Stimulated activated CD4-positive, alpha-beta T cell treated with anti-CD3 and anti-CD28 coated beads, Interleukin-4, amount 100 ng/mL, for 1 hour (primary cell): ENCODE measurements around the gene M1AP.
"Not testable (repeated sequence)": the region's sequence is repeated elsewhere in the genome, so short reads cannot be mapped to it uniquely, and the experiment has no call there.

ENCODE experiments used
- DNase-seq: peaks from one replicate; pipeline ENCODE4 v3.0.0-alpha.2; 2020

The M1AP gene

DNA sequence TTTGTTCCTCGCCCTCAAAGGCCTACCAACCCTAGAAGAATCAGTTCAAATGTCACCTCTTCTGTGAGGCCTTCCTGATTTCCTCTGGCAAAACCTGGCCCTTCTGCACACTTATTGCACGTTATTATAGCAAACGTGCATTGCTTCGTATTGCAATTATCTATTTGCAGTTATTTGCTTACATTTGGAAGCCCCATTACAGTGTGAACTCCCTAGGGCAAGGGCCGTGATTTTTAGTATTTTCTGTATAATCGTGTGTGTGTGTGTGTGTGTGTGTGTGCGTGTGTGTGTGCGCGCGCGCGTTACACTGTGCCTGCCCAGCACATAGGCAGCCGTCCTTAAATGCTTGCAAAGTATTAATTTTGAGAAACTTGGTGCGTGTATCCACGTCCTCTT is 5.5 kb upstream of the M1AP start:
- DNase-seq, result no peak

DNA sequence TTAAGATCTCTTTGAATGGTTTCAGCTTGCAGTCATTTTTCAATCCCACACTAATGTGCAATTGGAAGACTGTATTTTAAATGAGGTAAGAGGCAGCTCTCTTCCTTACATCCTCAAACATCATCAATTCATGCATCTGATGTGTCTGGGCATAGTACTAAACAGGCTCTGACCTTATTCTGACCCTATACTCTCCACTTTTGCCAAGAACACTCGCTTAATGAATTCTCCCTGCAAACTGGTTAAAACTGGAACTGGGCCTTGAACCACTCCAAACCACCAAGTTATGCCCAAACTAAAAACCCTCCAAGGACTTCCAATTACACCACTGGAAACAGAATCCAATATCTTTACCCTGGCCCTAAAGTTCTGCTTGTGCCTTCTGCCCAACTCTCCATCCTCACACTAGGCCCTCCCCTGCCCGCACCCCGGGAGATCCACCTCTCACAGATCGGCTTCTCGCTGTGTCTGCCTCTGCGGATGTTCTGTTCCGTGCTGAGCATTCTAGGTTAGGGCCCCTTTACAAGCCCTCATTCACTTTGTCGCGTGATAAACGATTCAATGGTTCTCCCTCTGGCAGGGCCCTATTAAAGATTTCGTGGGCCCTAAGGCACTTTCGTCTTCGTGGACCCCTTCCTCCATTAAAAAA is 1.2 kb downstream of the M1AP start:
- no peak for DNase-seq

DNA sequence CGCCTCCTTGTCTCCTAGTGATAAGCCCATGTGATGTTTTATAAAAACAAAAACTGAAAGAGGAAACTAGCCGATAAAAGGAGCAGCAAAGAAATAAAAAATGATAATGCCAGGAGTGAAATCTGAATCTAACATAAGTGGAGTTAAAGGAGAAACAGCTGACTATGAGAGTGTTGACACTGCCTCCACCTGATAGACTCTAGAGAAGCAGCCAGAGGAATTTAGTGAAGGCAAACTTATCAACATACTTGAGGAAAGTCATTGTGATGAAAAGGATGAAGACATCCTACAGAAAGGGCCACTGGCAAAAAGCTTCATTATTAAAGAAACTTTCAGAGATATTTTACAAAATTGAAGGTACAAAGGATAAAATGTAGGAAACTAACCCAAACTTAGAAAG is 1.9 kb downstream of the M1AP start:
- no peak for DNase-seq

DNA sequence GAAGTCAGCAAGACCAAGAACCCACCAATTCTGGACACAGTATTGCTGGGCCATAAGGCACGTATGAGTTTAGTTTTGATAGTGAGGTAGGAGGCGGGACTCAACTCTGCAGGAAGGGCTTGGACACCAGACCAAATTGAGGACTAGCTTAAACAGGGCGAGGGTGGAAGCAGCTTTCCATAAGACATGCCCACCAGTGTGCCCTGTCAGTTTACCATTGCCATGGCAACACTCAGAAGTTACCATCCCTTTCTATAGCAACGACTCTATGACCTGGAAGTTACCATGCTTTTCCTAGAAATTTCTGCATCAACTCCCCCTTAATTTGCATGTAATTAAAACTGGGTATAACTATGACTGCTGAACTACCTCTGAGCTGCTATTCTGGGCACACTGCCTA is 2.8 kb downstream of the M1AP start:
- no peak for DNase-seq

DNA sequence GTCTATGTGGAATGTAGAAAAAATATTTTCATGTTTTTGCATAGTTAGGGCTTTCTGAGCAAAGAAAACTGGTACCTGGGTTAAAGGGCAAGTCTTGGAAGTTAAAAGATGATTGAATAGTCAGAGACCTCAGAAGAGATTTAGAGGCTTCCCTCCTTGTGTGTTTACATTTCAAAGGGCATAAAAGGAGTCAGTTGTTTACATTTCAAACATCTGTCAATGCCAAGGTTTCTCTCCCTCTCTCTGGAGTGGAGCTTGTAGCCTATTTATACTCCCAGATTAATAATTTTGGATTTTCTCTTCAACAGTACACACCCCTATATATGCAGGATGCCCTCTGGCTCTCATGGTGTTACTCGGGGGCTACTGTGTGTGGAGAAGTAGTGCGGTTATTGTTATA is 8.6 kb downstream of the M1AP start:
- DNase-seq, result no peak

DNA sequence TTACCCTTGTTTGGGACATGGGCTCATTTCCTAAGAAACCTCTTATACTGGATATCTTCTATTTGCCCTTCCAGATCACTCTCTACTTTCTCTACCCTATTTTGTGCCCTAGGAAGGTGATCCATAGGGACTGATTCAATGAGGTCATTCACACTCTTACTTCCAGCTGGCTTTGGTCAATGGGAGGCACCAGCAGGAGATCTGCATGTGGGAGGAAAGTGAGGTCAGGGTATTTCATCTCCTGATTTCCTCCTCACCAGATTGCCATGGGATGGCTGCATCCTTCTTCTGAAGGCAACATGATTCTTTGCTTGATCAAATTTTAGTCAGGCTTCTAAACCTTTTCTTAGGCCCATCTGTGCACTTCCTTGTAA is 15.2 kb downstream of the M1AP start:
- no peak for DNase-seq

DNA sequence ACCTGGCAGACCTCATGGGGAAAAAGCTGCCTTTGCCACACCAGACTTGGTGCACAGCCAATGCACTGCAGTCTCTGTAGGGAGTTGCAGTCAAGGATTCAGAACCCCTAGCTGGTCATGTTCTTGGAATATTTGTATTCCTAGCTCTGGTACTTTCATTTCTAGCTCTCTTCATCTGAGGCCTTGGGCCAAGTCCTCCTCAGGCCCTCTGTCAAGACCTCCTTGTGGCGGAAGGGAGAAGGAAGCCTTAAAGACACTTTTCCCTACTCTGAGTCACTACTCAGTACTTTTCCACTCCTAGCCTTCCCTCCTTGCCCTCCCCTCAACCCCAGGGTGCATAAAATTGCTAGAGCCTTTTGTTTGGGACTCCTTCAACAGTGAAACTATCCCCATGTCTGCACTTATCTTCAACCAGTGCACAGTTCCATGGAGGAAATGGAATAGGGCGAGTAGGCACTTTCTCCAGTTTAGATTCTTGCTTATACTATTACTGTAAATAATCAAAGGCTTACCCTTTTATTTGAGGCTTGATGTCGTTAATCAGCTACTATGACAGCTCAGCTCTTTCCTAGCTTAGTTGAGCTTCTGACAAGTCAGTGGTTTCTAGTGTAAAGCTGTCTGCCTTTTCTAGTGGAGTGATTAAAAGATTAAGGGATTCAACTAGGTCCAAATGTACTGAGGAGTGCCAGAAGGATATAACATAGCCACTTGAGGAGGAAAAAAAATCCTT is 15.8 kb downstream of the M1AP start:
- no peak for DNase-seq

DNA sequence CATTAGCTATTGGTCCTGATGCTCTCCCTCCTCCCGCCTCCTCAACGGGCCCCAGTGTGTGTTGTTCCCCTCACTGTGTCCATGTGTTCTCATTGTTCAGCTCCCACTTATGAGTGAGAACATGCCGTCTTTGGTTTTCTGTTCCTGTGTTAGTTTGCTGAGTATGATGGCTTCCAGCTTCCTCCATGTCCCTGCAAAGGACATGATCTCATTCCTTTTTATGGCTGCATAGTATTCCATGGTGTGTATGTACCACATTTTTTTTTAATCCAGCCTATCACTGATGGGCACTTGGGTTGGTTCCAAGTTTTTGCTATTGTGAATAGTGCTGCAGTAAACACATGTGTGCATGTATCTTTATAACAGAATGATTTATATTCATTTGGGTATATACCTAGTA is 17.7 kb downstream of the M1AP start:
- DNase-seq, result not testable (repeated sequence)

DNA sequence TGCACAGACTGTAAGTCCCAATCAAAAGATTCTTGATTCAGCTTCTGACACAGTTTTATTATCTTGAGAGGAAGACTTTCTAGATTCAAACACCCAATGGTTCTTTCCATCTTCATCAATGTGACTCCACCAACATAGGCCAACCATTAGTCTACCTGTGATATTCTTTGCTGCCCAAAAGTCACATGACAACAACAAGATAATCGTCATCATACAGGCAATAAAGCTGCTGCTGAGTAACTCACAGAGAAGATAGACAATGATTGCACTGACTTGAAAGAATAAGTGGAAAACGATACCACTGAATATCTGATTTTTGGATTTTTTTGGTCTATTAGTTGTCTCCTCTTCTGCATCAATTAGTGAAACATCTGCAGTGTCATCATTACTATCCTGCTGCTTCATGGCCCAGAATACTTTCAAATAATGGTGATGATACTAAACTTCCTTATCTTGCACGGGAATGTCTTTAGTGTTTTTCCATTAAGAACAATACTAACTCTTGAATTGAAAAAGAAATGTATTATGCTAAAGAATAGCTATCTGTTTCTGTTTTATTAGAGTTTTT is 19.5 kb downstream of the M1AP start:
- no peak for DNase-seq

DNA sequence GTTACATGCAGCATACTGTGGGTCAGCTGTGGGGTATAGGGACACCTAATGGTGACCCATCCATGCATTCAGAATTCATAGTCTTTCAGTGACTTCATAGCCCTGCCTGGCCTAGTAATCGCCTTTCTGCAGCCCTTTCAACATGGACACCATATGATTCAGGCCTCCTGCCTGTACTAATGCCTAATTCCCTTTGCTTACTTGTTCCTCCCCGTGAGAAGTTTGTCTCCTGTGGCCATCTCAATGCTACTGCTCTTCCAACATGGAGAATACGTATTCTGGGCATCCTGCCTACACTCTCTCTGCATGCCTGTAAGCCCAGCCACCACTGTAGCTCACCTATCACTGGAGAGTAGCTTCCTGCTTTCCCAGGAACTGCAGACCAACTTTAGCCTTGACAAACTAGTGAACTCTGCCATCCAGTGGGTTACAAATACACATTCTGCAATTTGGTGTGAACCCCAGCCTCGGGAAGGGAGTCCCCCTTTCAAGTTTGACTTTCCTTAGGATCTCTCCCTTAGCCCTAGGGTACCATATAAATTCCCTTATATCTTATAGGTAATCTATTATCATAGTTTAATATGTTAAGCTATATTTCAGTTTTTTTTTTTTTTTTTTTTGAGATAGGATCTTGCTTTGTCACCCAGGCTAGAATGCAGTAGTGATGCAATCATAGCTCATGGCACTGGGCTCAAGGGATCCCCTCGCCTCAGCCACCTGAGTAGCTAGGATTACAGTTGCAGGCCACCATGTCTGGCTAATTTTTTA is 22.3 kb downstream of the M1AP start:
- no peak for DNase-seq

DNA sequence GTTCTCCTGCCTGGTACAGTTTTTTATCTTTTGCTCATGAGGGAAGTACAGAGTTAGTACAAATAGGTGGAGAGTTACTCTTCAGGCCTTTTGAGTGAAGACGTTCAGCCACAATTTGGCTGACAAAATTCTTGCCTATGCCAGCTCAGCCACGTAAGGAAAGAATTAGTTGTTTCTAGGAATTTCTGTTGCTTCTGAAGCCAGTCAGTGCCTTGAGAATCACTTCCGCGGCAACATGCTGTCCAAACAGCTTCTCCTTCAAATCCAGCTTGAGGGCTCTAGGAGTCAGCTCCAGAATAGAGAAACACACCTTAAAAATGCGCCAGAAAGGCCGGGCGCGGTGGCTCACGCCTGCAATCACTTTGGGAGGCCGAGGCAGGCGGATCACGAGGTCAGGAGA is 27.5 kb downstream of the M1AP start:
- DNase-seq, result no peak

DNA sequence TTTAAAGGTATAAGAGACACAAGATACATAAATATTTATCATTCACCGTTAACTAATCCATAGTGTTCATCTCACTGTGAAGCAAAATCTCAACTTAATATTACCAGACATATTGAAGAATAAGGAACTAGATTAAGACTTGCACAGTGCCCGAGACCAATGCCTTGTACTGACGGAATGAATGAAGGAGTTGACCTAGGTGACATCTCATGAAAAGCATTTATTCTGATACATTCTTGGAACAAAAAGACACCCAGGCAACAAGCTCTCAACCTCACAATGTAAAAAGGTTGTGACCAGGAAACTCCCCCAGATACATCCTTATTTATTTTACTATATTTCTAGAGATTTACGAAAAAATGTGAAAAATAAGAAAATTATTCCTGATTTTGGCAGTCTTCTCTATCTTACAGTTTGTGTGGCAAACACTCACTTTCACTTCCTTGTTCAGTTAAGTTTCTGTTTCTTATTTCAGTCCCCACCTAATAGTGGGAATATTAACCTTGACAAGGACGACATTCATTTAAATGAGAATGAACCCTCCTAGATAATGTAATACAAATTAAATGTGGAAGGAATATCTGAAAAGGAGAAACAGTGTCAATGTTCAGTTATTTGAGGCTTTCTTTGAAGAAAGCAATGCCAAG is 28.4 kb downstream of the M1AP start:
- DNase-seq, result no peak

DNA sequence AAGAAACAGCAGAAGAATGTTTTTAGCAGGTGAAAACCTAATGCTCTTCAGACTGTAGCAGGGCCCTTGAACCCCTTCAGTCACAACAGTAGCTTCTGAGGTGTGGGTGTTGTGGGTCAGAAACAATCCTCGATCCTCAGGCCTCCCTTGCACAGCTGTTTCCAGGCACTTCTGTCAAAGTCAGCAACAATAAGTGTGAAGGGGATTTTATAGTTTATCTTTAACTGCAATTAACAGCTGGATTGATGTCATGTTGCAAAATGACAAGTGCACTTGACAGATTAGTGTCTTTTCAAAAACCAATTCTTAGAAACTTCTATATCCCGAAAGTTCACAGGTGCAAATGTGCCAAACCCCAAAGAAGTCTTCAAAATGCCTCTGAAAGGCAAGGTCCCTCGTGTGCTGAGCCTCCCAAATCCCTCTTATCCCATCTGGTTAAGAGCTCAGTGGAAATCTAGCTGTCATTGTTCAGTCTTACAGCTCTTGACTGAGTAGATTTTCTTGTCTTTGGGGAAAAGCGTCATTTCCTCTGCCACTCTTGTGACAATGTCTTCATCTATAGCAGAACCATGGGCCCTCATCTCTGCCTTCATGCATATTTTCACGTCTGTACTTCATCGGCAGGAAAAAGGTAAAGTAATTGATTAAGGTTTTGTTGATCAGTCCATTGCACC is 29.6 kb downstream of the M1AP start:
- no peak for DNase-seq

DNA sequence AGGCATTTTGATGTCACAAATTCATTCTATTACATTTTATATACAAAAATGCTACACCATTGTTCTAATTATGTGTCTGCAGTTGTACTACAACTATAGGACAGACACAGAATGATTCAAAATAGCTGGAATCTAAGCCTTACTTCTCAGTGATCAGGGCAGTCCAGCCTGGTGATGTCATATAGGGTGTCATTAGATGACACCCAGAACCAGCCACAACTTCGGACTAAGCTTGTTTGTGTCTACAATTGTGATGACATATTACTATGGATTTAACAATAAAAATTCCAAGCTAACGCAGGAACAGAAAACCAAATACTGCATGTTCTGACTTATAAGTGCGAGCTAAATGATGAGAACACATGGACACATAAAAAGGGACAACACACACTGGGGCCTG is 31.0 kb downstream of the M1AP start:
- no peak for DNase-seq

DNA sequence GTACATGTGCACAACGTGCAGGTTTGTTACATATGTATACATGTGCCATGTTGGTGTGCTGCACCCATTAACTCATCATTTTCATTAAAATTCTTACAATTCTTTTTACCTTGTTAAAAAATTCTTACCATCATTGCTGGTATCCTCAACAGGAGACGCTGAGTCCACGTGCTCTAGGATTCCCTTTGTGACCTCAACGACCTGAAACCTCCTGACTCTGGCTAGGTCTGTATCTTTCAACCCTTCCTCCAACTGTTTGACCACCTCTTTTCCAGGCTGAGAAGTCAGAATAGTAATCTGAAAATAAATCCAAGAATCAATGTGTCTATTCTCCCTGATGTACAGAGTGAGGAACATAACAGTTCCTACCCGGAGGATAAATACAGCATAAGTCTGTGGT is 41.2 kb downstream of the M1AP start:
- DNase-seq, result no peak

DNA sequence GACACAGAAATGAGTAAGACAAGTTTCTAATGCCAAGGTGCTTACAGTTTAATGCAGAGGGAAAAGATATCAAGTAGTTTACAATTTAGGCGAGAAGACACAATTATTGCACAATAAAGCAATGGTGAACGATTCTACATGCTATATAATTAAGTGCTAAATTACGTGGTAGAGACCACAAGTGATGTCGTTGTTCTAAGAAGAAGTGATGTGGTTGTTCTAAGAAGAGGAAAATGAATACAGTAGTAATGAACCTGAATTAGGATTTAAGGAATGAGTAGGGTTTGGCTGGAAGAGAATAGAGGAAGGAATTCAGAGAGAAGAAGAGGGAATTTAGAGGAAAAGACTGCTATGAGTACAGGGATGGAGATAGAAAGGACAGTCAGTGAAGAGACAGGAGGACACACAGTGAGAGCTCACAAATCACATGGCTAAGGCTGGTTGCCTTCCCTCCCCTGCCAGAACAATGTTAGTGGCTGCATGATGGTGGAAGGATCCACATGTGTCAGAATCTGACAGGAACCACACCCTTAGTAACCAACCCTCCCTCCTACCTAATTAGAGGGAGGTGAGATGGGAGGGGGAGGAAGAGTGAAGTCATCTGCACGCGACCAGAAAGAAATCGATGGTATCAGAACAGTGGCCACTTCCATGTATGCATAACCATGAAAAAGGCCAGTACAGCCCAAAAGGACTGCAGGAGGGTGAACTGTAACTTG is 44.7 kb downstream of the M1AP start:
- DNase-seq, result no peak

DNA sequence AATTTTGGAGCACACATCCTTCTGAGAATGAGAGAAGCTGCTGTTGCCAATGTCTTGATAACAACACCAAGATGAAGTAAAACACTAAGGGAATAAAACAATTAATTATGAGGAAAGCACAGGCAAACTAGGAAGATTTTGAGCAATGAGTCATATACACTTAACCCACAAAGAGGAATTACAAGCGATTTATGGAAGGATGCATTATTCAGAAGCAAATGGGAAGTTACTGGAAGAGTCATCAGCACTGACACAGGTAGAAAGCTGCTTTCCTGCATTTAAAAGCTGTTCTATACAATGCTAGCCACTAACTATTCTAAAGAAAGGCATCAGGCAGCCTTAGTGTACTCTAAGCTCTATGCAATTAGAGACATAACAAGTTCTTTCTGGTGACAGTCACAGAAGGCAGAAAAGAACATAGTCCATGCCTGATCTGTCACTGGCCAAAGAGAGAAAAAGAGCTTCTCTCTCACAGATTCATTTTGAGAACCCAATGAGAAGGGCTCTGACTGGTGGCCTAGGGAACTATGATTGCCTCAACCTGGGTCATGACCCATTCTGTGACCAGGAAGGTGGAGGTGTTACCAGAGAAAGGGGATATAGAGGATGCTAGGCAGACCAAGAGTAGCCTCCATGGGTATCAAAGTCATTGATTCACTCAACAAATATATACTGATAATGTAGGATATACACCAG is 45.4 kb downstream of the M1AP start:
- DNase-seq, result no peak

DNA sequence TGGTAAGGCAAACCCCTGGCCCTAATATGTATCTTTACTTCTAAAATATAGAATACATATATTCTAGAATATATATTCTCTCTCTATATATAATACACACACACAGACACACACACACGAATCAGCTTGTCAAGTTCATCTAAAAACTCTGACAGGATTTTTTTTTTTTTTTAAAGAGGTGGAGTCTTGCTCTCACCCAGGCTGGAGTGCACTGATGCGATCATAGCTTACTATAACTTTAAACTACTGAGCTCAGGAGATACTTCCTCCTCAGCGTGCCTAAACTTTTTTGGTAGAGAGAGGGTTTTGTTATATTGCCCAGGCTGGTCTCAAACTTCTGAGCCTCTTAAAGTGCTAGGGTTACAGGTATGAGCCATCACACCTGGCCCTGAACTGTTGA is 48.5 kb downstream of the M1AP start:
- no peak for DNase-seq

DNA sequence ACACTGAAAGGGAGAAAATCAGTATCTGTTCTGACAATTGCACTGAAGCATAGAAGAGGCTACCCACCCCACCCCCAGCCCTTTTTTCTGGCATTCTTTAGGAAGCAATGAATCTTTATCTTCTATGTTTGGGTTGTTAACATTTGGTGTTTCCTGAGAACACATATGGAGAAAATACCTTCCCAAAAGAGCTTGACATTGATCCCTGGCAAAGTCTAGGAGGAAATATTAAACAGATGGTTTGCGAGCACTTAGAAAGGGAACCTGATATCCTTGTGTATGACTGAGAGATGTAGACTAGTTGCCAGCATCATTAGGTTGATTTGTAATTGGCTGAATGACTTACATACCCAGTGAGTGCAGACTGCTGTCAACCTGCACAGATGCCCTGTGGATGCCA is 50.7 kb downstream of the M1AP start:
- no peak for DNase-seq

DNA sequence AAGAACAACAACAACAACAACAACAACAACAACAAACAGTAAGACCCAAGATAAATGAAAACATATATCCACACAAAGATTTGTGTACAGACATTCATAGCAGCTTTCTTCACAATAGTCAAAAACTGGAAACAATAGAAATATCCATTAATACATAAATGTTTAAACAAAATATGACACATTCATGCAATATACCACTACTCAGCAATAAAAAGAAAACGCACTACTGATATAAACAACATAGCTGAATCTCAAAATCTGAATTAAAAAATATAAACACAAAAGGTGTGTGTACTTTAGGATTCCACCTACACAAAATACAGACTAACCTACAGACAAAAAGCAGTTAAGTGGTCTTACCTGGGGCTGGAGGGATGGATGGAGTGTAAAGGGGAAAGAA is 51.5 kb downstream of the M1AP start:
- no peak for DNase-seq
